ENCODE data around the gene PAQR8.
"Not testable (repeated sequence)": the region's sequence is repeated elsewhere in the genome, so short reads cannot be mapped to it uniquely, and the experiment has no call there.

Gene PAQR8

GRCh38 chr6:52410979-52411378 lies 49.0 kb downstream of the PAQR8 start:
- DNase-seq (ENCODE audit: low read depth) = no peak

GRCh38 chr6:52411911-52412310 lies 50.0 kb downstream of the PAQR8 start:
- DNase-seq (ENCODE audit: low read depth) = no peak

- no peak for DNase-seq (ENCODE audit: low read depth)
Observed at GRCh38 chr6:52415333-52415732, 53.4 kb downstream of the PAQR8 start.

DNA sequence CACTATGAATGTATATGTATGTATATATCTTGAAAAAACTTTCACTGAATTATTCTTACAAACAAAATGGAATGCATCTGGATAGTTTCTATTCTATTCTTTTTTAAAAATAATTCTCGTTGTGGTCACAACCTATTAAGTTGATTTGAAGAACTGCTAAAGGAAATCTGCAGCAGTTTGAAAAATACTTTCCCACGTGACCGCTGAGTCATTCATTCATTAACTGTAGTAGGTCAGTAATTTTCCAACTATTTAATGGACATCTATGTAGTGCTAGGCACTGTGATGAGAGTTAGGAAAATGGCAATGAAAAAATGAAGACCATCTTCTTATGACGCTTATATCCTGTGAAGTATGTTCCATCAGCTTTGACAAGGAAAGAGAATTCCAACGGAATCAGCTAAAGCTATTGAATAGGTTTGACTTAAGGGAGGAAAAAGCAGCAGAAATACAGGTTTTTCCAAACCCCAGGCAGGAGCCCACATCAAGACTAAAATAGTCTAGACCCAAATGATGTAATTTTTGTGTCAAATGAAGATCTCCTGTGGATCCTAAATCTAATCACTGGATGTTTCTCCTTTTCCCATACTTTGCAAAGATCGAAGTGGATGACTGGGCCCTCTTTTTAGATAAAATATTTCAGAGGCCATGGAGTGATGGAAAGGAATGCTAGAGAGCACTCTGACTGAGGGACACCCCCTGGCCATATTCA lies 54.1 kb downstream of the PAQR8 start:
- no peak for DNase-seq (ENCODE audit: low read depth)

- DNase-seq (ENCODE audit: low read depth) = peak; percentile 83
Observed at GRCh38 chr6:52416629-52417151, 54.7 kb downstream of the PAQR8 start.

GRCh38 chr6:52417675-52418111 lies 55.7 kb downstream of the PAQR8 start:
- DNase-seq (ENCODE audit: low read depth) = peak; percentile 75

- DNase-seq (ENCODE audit: low read depth) = no peak
Observed at GRCh38 chr6:52418606-52419005, 56.7 kb downstream of the PAQR8 start.

- peak; percentile 98 for DNase-seq (ENCODE audit: low read depth)
Observed at GRCh38 chr6:52419809-52420667, 58.1 kb downstream of the PAQR8 start, which contains the start of gene EFHC1. EFHC1 (plus strand) TSS chr6:52420342; CDS start chr6:52420411, 69 bp downstream.

DNA sequence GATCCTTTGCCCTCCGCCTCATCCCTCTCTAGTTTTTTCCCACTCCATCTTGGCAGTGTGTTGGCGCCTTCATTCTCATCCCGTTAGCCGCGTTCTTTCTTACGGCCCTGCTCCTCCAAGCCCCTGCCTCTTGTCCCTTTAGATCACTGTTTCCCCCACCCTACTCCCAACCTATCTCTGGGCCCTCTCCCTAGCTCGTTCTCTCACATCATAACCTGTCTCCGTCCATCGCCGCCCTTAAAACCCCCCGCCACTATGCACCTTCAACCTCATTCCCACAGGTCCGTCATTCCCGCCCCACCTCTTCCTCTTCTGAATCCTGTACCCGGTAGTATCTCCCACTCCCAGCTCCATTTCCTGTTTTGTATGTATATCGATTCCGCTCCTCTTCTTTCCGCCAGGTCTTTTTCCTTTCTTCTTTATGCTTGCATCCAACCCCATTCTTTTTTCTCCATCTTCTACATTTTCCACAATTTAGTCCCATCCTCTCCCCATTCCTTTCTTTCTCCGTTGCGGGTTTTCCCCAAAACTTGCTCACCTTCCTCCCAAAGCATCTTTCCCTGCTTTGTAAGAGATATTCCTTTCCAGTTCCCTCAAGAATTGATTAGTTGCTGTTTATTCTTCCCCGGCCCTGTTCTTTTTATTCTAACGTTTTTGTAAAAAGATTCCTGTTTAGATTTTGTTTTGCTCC lies 58.9 kb downstream of the PAQR8 start:
- DNase-seq (ENCODE audit: low read depth) = no peak

GRCh38 chr6:52422156-52422555 lies 60.2 kb downstream of the PAQR8 start:
- no peak for DNase-seq (ENCODE audit: low read depth)

GRCh38 chr6:52423448-52423847 lies 61.5 kb downstream of the PAQR8 start:
- DNase-seq (ENCODE audit: low read depth) = no peak

DNA sequence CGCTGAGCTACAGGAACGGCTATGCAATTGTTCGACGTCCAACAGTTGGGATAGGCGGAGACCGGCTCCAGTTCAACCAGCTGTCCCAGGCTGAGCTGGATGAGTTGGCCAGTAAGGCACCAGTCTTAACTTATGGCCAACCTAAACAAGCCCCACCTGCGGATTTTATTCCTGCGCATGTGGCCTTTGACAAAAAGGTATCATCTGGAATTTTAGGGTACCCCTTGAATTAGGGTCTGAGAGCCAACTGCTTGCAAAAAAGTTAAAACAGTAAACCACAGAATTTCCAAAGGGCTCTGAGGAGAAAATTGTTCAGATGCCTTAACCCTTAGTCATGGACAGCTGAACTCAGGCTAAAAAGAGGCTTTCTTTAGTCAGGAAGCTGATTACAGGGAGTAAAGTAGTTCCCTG lies 62.0 kb downstream of the PAQR8 start:
- peak; percentile 98 for DNase-seq (ENCODE audit: low read depth)

DNA sequence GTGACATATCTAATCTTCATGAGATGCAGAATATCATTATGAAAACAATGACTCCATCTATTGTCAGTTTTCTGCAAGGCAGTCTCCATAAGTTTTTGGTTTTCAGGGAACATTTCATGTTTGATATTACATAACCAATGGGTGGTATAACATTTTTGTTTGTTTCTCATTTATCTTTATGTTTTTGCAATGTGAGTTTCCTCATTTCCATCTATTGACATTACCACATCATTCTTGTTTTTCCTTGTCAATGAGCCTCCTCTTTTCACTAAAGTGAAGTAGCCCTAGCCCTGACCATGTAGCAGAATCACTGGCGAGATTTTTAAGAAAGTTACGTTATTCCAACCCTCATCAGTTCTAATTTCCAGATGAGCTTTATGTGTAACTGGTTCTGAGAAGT lies 62.6 kb downstream of the PAQR8 start:
- DNase-seq (ENCODE audit: low read depth) = no peak

- no peak for DNase-seq (ENCODE audit: low read depth)
Observed at GRCh38 chr6:52426667-52427066, 64.7 kb downstream of the PAQR8 start.

- DNase-seq (ENCODE audit: low read depth) = not testable (repeated sequence)
Observed at GRCh38 chr6:52433294-52433693, 71.3 kb downstream of the PAQR8 start.

DNA sequence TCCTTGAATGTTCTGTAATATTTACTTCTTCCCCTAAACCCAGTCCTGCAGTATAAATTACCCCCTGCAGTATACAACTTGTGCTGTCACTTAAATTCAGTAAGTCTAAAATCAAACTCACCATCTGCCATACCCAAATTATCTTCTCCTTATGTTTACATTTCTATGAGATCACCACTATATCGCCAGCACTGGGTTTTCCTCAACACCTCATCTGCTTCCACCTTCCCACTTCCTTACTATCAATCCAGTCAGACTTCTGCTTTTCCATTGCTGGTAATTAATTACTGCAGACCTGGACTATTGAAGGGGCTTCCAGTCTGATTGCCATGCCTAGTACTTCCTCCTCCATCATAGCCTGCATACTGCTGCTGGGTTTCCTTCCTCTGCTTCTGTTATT lies 73.4 kb downstream of the PAQR8 start:
- no peak for DNase-seq (ENCODE audit: low read depth)

DNA sequence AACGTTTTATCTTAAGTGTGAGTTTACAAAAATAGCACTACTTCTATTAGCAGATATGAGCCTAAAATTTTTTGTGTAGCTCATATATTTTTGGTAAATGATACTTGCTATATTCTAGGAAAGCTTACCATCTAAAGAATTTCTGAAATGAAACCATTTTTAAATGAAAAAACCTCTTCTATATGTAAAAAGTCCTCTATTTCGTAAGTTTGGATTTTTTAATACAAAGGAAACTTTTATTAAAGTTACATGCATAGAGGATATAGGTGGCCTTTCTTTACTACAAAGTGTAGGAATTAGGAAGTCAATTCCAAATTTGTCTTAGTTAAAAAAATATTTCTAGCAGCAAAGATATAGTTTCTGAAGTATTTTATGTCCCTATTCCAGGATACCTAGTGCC lies 77.0 kb downstream of the PAQR8 start:
- no peak for DNase-seq (ENCODE audit: low read depth)

DNA sequence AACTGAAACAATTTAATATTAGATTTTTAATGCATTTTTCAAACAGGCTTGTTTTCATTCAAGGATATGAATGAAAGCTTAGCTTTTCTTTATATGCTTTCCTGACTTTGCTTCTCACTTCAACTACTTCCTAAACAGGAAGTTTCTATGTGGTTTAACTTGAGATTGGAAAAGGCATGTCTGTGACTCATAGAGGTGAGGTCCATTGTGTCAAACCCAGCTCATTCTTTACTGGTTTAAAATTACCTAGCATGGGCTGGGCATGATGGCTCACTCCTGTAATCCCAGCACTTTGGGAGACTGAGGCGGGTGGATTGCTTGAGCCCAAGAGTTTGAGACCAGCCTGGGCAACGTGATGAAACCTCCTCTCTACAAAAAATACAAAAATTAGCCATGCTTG lies 92.6 kb downstream of the PAQR8 start:
- no peak for DNase-seq (ENCODE audit: low read depth)

DNA sequence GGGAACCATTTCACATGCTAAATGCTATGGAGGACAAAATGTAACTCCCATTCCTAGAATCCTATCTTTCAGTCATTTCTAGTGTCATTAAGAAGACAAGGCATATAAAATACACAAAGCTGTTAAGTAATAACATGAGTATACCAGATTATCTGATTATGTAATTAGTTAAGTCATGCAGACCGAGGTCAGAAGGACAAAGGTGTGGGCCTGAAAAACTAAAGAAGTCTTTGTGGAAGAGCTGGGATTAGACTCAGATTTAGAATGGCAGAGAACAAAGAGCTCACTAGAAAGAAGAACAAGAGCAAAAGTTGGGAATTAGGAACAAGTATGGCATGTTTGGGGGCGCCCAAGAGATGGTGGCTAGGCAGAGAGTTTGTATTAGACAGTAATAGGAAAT lies 95.1 kb downstream of the PAQR8 start:
- DNase-seq (ENCODE audit: low read depth) = no peak

All from HS-27A (cell line).